PC-3 (cell line): ENCODE results near the gene RAB14. TPM values are rescaled to one million over a fixed set of nuclear protein-coding genes. Genes with fewer than 3 reads are reported as not detected.
"Not testable (repeated sequence)": the region's sequence is repeated elsewhere in the genome, so short reads cannot be mapped to it uniquely, and the experiment has no call there.

Source experiments
- ATAC-seq: fragments of 200-7000 bp; cut with Tn5 transposase; 2 replicates; pipeline ENCODE4 v1.9.1; 2020; ENCODE audit warnings: mild to moderate bottlenecking, moderate library complexity
- BruUV-seq: library from RNA; stranded (reverse); fragments of 400-500 nt; replicated peaks from 2 replicates; lab custom pipeline; 2021; lab: Mats Ljungman, UMichigan
- CTCF ChIA-PET: fragments of 300-600 bp; sonication (Branson Sonifier 250); formaldehyde crosslinking; loops from one replicate; lab custom pipeline; 2022; ENCODE audit warnings: antibody characterized with exemption; lab: Charles Lee
- POLR2A ChIA-PET: fragments of 300-600 bp; sonication (Branson Sonifier 250); formaldehyde crosslinking; loops from one replicate; lab custom pipeline; 2022; ENCODE audit warnings: antibody characterized with exemption; ENCODE audit not compliant: unreplicated experiment; lab: Charles Lee
- DNase-seq: peaks from one replicate; pipeline ENCODE4 v3.0.0-alpha.2; 2015
- H2AFZ ChIP-seq: fragments of 300-600 bp; sonication (generic); 2 replicates; pipeline ENCODE4 v1.6.0; 2016; ENCODE audit warnings: antibody characterized with exemption, low read length
- H3F3A ChIP-seq: fragments of 300-600 bp; sonication (generic); one replicate; pipeline ENCODE4 v1.6.0; 2017; ENCODE audit warnings: antibody characterized with exemption, low read length, control low read depth, mild to moderate bottlenecking; ENCODE audit not compliant: unreplicated experiment
- H3K27ac ChIP-seq: fragments of 300-600 bp; sonication (generic); 2 replicates; pipeline ENCODE4 v1.5.1; 2016; ENCODE audit warnings: mild to moderate bottlenecking, low read length
- H3K27me3 ChIP-seq: fragments of 300-600 bp; sonication (generic); 2 replicates; pipeline ENCODE4 v1.6.1; 2016; ENCODE audit warnings: low read length, mixed read lengths
- H3K36me3 ChIP-seq: fragments of 300-600 bp; sonication (generic); 2 replicates; pipeline ENCODE4 v1.6.1; 2016; ENCODE audit warnings: low read depth, mixed run types, low read length, mixed read lengths
- H3K4me1 ChIP-seq: fragments of 300-600 bp; sonication (generic); 2 replicates; pipeline ENCODE4 v1.5.1; 2016; ENCODE audit warnings: low read length; ENCODE audit not compliant: insufficient read depth
- H3K4me2 ChIP-seq: fragments of 300-600 bp; sonication (generic); 2 replicates; pipeline ENCODE4 v1.6.0; 2016; ENCODE audit warnings: low read length
- H3K4me3 ChIP-seq: fragments of 300-600 bp; sonication (generic); 2 replicates; pipeline ENCODE4 v1.5.1; 2016; ENCODE audit warnings: mild to moderate bottlenecking, low read length, mixed read lengths
- H3K79me2 ChIP-seq: fragments of 300-600 bp; sonication (generic); 2 replicates; pipeline ENCODE4 v1.6.1; 2017; ENCODE audit warnings: low read length, mixed read lengths
- H3K9ac ChIP-seq: fragments of 300-600 bp; sonication (generic); 2 replicates; pipeline ENCODE4 v1.6.0; 2016; ENCODE audit warnings: mild to moderate bottlenecking, low read length
- H3K9me2 ChIP-seq: fragments of 300-600 bp; sonication (generic); replicated peaks from 2 replicates; pipeline ENCODE4 v1.6.1; 2016; ENCODE audit warnings: mixed run types, low read length, mixed read lengths
- H3K9me3 ChIP-seq: fragments of 300-600 bp; sonication (generic); 2 replicates; pipeline ENCODE4 v1.6.1; 2016; ENCODE audit warnings: low read length, mixed read lengths
- H4K20me1 ChIP-seq: fragments of 300-600 bp; sonication (generic); 2 replicates; pipeline ENCODE4 v1.6.1; 2016; ENCODE audit warnings: low read length, mixed read lengths
- EZH2 ChIP-seq: fragments of 300-600 bp; sonication (generic); IDR thresholded peaks from one replicate; pipeline ENCODE4 v1.6.1; 2017; ENCODE audit warnings: antibody characterized with exemption, mild to moderate bottlenecking, low read length; ENCODE audit not compliant: unreplicated experiment
- EZH2phosphoT487 ChIP-seq: fragments of 300-600 bp; sonication (generic); IDR thresholded peaks from 2 replicates; pipeline ENCODE4 v1.6.1; 2018; ENCODE audit warnings: mild to moderate bottlenecking, antibody characterized with exemption, low read length, borderline replicate concordance
- intact Hi-C: fragments of 100-400 bp; cut with micrococcal nuclease; formaldehyde crosslinking; loops from 2 replicates; pipeline ENCODE4 v1.9.0; 2023
- total RNA-seq: library from RNA; depleted of rRNA; stranded (reverse); fragments of >200 nt; gene quantifications from 2 replicates; pipeline ENCODE4 v1.2.3, GENCODE V29; 2014; rRNA removed
- TF ChIP-seq, protein P1 (sequence below): fragments of 300-600 bp; sonication (generic); conservative IDR thresholded peaks from 2 replicates; pipeline ENCODE4 v1.5.1; 2017; ENCODE audit warnings: antibody characterized with exemption, low read depth, mild to moderate bottlenecking, low read length

RAB14 gene
- total RNA-seq, 1 experiment from 2014 or later: 13.8 TPM

DNA sequence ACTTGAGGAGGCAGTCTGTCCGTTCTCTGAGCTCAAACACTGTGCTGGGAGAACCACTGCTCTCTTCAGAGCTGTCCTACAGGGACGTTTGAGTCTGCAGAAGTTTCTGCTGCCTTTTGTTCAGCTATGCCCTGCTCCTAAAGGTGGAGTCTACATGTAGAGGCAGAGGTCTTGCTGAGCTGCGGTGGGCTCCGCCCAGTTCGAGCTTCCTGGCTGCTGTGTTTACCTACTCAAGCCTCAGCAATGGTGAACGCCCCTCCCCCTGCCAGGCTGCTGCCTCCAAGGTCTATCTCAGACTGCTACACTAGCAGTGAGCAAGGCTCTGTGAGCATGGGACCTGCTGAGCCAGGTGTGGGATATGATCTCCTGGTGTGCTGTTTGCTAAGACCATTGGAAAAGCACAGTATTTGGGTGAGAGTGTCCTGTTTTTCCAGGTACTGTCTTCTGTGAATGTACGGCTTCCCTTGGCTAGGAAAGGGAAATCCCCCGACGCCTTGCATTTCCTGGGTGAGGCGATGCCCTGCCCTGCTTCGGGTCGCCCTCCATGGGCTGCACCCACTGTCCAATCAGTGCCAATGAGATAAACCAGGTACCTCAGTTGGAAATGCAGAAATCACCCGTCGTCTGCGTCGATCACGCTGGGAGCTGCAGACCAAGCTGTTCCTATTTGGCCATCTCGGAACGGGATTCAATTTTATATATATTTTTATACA lies 68.4 kb downstream of the RAB14 start:
- no peaks in the 10 kb centered on the region for H3K9me2 ChIP-seq
- no peaks in the 10 kb centered on the region for H3K36me3 ChIP-seq
- no peak for ATAC-seq

DNA sequence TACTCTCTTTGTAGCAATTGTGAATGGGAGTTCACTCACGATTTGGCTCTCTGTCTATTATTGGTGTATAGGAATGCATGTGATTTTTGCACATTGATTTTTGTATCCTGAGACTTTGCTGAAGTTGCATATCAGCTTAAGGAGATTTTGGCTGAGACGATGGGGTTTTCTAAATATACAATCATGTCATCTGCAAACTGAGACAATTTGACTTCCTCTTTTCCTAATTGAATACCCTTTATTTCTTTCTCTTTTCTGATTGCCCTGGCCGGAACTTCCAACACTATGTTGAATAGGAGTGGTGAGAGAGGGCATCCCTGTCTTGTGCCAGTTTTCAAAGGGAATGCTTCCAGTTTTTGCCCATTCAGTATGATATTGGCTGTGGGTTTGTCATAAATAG lies 72.3 kb downstream of the RAB14 start:
- ATAC-seq, H3K4me3 ChIP-seq, POLR2A ChIA-PET, DNase-seq, H3K27me3 ChIP-seq, BruUV-seq, H3K9me3 ChIP-seq, H3K79me2 ChIP-seq, H3K36me3 ChIP-seq, H3F3A ChIP-seq, CTCF ChIA-PET, H2AFZ ChIP-seq, H3K9me2 ChIP-seq, H3K4me2 ChIP-seq, H3K4me1 ChIP-seq, H3K9ac ChIP-seq, H4K20me1 ChIP-seq, H3K27ac ChIP-seq, intact Hi-C loops: not testable (repeated sequence)

More for the DNA sequence above, 68.4 kb downstream of the RAB14 start:
- H3K4me2 ChIP-seq: no peak overlapping the region
- intact Hi-C loops: no loop called here
- DNase-seq: no peak
- H3K27ac ChIP-seq: no peak overlapping the region
- BruUV-seq: no TSS peak
- no peaks in the 10 kb centered on the region for H3F3A ChIP-seq
- H3K27me3 ChIP-seq: no peaks in the 10 kb centered on the region
- H3K9ac ChIP-seq: no peak overlapping the region
- no peaks in the 10 kb centered on the region for H3K9me3 ChIP-seq
- no peaks in the 10 kb centered on the region for H3K79me2 ChIP-seq
- no peak overlapping the region for H2AFZ ChIP-seq
- TF ChIP-seq EZH2 (no peak), EZH2phosphoT487 (no peak)
- TF ChIP-seq, protein P1, sequence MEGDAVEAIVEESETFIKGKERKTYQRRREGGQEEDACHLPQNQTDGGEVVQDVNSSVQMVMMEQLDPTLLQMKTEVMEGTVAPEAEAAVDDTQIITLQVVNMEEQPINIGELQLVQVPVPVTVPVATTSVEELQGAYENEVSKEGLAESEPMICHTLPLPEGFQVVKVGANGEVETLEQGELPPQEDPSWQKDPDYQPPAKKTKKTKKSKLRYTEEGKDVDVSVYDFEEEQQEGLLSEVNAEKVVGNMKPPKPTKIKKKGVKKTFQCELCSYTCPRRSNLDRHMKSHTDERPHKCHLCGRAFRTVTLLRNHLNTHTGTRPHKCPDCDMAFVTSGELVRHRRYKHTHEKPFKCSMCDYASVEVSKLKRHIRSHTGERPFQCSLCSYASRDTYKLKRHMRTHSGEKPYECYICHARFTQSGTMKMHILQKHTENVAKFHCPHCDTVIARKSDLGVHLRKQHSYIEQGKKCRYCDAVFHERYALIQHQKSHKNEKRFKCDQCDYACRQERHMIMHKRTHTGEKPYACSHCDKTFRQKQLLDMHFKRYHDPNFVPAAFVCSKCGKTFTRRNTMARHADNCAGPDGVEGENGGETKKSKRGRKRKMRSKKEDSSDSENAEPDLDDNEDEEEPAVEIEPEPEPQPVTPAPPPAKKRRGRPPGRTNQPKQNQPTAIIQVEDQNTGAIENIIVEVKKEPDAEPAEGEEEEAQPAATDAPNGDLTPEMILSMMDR: no peak
- CTCF ChIA-PET: interaction anchor here (0.6 kb wide), 1 partner anchor 417 kb away, joined by 3 read pairs; no protein-coding TSS in a partner anchor
- no peaks in the 10 kb centered on the region for H3K4me1 ChIP-seq
- POLR2A ChIA-PET: no interaction called here
- no peak overlapping the region for H3K4me3 ChIP-seq
- H4K20me1 ChIP-seq: no peaks in the 10 kb centered on the region

Other genes with a start within 250 kb of the RAB14 start
- 1.6 and 2.9 TPM in 2 replicates for gene C5, start 151.6 kb downstream of the RAB14 start, total RNA-seq
- gene CNTRL, start 126.9 kb downstream of the RAB14 start, total RNA-seq: 6.0 and 7.9 TPM in 2 replicates
- gene GSN, start 66.3 kb upstream of the RAB14 start, total RNA-seq: 36.5 and 40.3 TPM in 2 replicates
- 3.1 and 5.5 TPM in 2 replicates for gene STOM, start 168.4 kb upstream of the RAB14 start, total RNA-seq